ES-I3 (cell line): ENCODE measurements around the gene DTNBP1.

Experiments
- H3K36me3 ChIP-seq: 2 replicates; pipeline ENCODE4 v1.6.1; 2013; ENCODE audit warnings: mild to moderate bottlenecking, low read length, control low read depth, moderate library complexity; ENCODE audit not compliant: insufficient read depth
- H3K4me1 ChIP-seq: 2 replicates; pipeline ENCODE4 v1.6.1; 2013; ENCODE audit warnings: mild to moderate bottlenecking, control low read depth, low read length; ENCODE audit not compliant: insufficient read depth
- H3K9ac ChIP-seq: 2 replicates; pipeline ENCODE4 v1.6.1; 2013; ENCODE audit warnings: low read depth, mild to moderate bottlenecking, low read length, moderate library complexity
- H3K9me3 ChIP-seq: 2 replicates; pipeline ENCODE4 v1.6.1; 2013; ENCODE audit warnings: mild to moderate bottlenecking, low read length, moderate library complexity; ENCODE audit not compliant: control insufficient read depth, insufficient read depth

The DTNBP1 gene

DNA sequence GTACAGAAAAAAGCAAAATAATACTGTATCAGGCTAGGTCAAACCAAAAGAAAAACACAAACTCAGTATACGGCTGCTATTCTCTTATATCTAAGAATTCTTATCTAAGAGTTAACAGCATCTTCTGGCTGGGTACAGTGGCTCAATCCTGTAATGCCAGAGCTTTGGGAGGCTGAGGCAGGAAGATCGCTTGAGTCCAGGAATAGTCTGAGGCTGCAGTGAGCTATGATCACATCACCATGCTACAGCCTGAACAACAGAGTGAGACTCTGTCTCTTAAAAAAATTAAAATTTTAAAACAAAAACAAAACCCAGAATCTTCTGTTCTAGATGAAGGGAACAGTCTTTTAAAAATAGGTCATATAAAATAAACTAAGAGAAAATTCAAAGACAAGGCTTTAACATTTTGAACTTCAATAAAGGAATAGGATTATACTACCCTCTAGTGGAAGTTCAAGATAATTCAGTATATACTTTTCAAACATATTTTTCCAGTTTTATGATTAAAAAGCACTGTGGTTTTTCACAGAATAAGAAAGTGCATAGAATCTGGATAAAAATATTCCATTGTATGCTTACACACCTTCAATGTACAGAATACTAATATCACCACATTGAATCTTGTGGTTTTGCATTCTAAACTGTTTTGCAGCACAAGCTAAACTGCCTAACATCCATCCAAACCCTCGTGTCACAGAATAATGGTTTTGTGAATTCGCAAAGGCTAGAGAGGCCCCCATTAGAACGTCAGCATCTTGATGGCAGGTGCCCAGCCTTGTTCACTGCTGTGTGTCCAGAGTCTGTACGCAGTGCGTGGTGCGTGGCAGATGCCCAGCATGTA lies 39.3 kb downstream of the DTNBP1 start:
- H3K9ac ChIP-seq, result no peak overlapping the region
- no peaks in the 10 kb centered on the region for H3K9me3 ChIP-seq
- peaks cover 12% of the 10 kb centered on the region for H3K4me1 ChIP-seq
- H3K36me3 ChIP-seq, result no peaks in the 10 kb centered on the region

DNA sequence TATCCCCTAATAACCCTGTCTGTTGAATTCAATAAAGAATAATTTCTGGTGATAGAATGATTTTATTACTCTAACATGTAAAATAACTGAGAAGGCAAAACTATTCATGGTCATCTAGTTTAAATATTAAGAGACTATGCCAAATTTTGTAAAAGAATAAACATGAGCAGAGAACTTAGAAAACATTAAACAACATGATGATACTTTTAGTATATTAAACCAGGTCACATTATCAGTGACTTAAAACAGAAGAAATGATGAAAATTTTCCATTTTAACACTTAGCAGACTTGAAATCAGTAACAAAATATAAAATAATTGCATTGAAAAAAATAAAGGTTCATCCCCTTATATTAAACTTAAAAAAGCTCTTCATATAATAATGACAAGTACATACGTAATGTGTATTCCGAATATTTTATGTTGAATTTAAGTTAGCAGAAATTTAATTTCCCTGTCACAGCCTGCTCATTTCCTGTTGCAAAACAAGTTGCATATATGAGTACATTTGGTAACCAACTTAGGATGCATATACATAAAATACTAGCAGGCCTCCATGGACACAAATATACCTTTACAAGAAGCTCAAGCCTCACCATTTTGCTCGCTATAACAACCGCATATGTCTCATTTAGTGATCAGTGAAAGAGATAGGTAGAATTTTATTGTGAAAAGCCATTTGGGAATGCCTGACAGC lies 40.6 kb downstream of the DTNBP1 start:
- Histone ChIP-seq H3K9me3 (no peaks in the 10 kb centered on the region), H3K36me3 (no peaks in the 10 kb centered on the region), H3K4me1 (peaks cover 12% of the 10 kb centered on the region), H3K9ac (no peak overlapping the region)

DNA sequence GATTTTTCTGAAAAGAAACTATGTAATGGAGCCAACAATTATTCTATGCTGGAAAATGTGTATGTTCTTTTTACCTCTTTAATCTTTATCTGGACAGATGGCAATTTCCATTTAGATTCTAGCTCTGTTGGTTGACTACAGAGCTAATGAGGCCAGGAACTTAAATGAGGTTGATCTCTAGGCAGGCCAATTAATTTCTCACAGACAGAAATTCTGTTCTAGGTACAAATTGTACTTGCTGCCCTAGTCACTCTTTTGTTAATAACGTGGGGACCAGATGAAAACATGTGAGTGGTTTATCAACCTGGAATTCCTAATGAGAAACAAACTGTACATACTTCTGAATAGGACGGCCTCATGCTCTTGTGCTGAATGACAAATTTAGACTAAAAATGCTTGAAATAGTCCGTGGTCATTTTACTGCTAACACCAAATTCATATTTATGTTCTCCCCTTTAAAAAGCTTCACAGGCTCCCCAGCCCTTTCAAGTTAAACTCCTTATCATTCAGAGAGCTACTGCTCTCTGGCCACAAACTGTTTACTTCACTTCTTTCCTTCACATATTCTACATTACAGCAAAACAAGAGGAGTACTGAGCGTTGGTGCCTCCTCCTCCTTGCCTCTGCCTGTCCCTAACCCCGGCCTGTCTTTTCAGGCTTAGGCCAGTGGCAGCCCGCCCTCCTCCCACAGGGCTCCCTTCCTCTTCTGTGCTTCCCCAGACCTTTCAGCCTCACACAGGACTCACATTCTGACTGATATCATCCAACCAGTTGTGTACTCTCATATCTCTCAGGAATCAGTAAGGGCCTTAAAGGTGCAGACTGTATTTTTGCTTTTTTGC lies 41.4 kb downstream of the DTNBP1 start:
- peaks cover 15% of the 10 kb centered on the region for H3K4me1 ChIP-seq
- H3K9ac ChIP-seq, result no peak overlapping the region
- no peaks in the 10 kb centered on the region for H3K9me3 ChIP-seq
- no peaks in the 10 kb centered on the region for H3K36me3 ChIP-seq

DNA sequence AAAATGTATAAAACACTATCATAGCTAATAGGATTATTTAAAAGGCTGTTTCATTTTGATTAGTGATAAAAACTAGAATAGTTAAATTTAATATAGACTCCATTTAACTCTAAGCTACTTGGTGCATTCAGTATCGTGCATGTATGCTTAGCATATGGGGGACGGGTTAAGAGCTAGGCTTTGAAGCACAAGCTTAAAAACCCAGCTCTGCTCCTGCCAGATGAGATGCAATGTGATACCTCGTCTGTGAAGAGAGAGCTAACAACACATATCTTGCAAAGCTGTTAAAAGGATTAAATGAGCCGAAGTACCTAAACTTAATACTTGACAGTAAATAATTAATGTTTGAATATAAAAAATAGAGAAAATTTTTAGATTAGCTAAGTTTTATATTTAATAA lies 42.2 kb downstream of the DTNBP1 start:
- Histone ChIP-seq H3K4me1 (peaks cover 22% of the 10 kb centered on the region), H3K9ac (no peak overlapping the region), H3K9me3 (no peaks in the 10 kb centered on the region), H3K36me3 (no peaks in the 10 kb centered on the region)

DNA sequence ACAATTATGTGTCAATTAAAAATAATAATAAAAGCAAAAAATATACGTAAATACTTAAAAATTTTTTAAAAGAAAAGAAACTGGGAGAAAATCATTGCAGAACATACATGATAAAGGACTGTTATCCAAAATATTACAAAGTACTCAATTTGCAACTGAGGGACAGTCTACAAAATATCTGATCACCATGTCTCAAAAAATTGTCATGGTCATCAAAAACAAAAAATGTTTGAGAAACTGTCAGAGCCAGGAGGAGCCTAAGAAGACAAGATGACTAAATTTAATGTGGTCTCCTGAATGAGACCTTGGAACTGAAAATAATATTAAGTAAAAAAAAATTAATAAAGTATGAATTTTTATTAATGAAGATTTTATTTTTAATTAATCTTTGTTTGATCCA lies 43.5 kb downstream of the DTNBP1 start:
- Histone ChIP-seq H3K4me1 (peaks cover 22% of the 10 kb centered on the region), H3K9me3 (no peaks in the 10 kb centered on the region), H3K36me3 (no peaks in the 10 kb centered on the region)

DNA sequence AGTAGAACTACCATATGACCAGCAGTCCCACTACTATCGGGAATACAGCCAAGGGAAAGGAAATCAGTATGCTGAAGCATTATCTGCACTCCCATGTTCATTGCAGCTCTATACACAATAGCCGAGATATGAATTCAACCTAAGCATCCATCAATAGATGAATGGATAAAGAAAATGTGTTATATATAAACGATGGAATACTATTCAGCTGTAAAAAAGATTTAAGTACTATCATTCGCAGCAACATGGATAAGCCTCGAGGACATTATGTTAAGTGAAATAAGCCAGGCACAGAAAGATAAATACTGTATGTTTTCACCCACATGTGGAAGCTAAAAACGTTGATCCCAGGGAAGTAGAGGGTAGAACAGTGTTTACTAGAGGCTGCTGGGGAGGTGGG lies 44.1 kb downstream of the DTNBP1 start:
- H3K36me3 ChIP-seq, result no peaks in the 10 kb centered on the region
- H3K9me3 ChIP-seq, result no peaks in the 10 kb centered on the region
- no peak overlapping the region for H3K9ac ChIP-seq
- peaks cover 22% of the 10 kb centered on the region for H3K4me1 ChIP-seq

More for the DNA sequence above, 43.5 kb downstream of the DTNBP1 start:
- H3K9ac ChIP-seq, result no peak overlapping the region

DNA sequence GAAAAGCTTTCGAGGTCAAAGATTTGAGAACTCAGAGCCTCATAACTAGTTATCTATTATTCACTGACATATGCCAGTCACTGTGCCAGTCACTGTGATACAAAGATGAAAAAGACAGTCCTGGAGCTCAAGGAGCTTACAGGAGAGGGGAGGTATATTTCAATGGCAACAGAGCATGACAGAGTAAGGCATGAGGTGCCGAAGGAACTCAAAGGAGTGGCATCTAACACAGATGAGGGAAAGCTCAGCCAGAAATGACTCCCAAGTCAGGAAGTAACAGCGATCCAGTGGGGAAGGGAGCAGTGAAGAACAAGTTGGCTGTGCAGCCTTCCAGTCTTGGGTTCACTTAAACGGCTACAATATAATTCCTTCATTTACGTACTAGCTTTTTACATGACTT lies 46.6 kb downstream of the DTNBP1 start:
- H3K9me3 ChIP-seq, result no peaks in the 10 kb centered on the region
- H3K4me1 ChIP-seq, result peaks cover 14% of the 10 kb centered on the region
- no peaks in the 10 kb centered on the region for H3K36me3 ChIP-seq
- peak overlapping the region; percentile 6; the same call in 1 of the 2 replicates for H3K9ac ChIP-seq

DNA sequence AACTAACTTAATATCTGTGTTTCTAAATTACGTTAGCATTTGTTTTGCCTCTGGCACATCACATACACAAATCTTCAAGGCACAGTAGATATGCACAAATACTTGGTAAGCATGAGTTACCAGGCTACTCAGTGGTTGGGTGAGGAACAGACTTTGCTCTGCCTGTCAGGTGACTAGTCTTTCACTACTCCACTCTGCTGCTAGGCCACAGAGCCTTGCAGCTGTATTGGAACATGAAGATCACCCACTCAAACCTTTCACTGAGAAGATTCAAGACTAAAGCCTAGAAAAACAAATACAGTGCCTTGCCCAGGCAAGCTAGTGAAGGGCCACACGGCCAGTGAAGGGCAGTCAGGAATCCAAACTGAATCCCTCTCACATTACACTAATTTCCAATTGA lies 47.0 kb downstream of the DTNBP1 start:
- peak overlapping the region; percentile 6; the same call in 1 of the 2 replicates for H3K9ac ChIP-seq
- H3K4me1 ChIP-seq, result peaks cover 10% of the 10 kb centered on the region
- H3K9me3 ChIP-seq, result no peaks in the 10 kb centered on the region
- H3K36me3 ChIP-seq, result no peaks in the 10 kb centered on the region

DNA sequence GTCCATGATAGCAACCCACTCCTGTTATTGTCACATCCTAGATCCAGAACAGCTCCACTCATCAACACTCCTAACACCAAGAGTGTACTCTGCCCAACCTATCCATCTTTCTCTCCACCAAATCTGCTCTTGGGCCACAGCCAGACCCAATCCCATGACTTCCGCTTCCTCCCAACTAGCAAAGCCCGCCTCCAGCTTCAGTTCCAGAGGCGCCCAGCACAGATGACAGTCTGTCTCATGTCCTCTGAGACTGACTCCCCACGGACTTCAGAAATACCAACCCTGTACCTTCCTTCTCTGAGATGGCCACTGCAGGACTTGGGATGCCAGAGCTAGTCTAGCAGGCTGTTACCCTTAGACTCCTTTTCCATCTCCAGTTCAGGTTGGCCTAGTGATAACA lies 48.6 kb downstream of the DTNBP1 start:
- no peaks in the 10 kb centered on the region for H3K36me3 ChIP-seq
- peaks cover 10% of the 10 kb centered on the region for H3K4me1 ChIP-seq
- no peaks in the 10 kb centered on the region for H3K9me3 ChIP-seq
- no peak overlapping the region for H3K9ac ChIP-seq

DNA sequence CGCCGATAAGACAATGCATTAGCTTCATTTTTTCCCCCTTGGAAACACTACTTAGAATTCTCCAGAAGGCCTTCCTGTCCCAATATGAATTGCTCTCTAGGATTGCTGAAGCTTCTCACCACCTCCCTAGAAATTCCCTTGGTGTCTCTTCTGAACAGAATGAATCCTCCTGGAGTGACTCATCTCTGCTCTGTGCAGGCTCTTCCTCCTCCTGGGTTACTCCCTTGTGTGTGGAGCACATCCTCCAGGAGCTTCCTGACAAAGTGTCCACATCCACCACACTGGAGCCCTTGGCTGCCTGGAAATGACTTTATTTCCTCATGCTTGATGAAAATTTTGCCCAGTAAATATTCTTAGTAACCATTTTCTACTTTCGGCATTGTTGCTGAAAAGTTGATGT lies 54.4 kb downstream of the DTNBP1 start:
- H3K9me3 ChIP-seq, result no peaks in the 10 kb centered on the region
- no peaks in the 10 kb centered on the region for H3K36me3 ChIP-seq
- no peak overlapping the region for H3K9ac ChIP-seq
- H3K4me1 ChIP-seq, result peaks cover 5% of the 10 kb centered on the region

DNA sequence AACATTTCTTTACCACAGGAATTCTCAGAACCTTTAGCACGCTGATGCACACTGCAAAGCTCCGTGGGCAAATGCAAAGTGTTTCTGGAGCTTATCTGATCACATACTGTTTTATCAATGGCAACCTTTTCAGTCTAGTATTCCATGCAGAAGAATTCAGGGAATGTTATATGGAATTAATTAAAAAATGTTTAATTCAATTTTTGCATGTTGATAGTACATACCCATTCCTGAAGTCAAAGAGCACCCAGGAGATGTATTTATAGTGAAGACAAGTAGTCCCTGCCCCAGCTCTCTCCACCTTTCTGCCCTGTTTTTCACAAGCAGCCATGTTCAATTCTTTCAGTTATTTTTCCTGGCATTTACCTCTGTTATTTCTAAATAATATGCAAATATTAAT lies 55.2 kb downstream of the DTNBP1 start:
- Histone ChIP-seq H3K36me3 (no peaks in the 10 kb centered on the region), H3K9me3 (no peaks in the 10 kb centered on the region), H3K9ac (no peak overlapping the region), H3K4me1 (peaks cover 5% of the 10 kb centered on the region)

DNA sequence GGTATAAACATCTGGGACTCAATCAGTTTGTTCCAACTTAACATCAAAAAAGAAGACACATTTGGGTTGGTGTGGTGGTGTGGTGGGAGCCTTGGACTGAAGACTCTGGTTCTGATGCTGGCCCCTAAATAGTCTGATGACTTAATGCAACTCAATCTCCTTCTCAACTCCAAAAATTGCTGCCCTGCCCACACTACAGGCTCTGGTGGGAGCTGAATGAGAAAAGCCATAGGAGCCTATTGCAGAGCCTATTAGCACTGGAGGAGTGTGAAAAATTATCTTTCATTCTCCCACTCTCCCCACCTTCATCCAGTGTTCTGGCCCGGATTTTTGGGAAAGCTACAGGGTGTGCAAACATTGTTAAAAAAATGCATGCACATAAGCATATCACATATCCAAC lies 56.5 kb downstream of the DTNBP1 start:
- Histone ChIP-seq H3K9me3 (no peaks in the 10 kb centered on the region), H3K36me3 (no peaks in the 10 kb centered on the region), H3K9ac (no peak overlapping the region), H3K4me1 (peaks cover 5% of the 10 kb centered on the region)

DNA sequence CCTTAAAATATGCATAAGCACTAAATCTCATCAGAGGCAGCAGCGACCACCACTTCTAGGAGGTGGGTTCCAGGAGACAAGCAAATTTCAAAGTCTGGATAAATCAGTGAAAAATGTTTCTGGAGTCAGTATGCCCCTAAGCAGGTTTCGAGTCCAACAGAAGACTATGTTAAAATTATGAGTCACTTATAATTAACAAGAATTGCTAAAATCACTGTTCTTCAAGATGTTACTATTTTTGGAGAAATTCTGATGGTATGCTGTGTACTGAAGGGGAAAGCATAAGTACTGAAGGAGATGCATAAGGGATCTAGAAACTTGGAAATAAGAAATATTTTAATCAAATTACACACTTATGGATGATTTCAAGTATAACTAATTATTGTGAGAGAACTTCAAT lies 58.0 kb downstream of the DTNBP1 start:
- H3K4me1 ChIP-seq, result peaks cover 5% of the 10 kb centered on the region
- H3K9ac ChIP-seq, result no peak overlapping the region
- H3K36me3 ChIP-seq, result no peaks in the 10 kb centered on the region
- H3K9me3 ChIP-seq, result no peaks in the 10 kb centered on the region

DNA sequence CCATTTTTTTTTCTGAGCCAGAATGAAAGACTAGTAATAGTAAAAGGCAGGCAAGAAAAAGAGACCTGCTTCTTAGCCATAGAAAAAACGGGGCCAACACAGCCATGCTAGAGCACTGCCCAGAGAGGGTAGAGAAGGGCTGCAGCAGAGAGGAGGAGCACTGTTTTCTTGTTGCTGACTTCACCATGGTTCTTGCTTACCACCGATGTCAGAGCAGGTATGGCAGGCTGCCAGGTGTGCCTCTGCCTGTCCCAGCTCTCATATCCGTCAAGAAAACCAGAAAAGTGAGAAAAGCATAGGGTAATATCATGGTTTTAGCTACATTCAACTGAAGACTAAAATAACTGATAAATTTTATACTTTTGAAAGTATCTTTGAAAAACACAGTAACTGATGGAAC lies 60.7 kb downstream of the DTNBP1 start:
- no peaks in the 10 kb centered on the region for H3K9me3 ChIP-seq
- H3K9ac ChIP-seq, result no peak overlapping the region
- H3K36me3 ChIP-seq, result no peaks in the 10 kb centered on the region
- no peaks in the 10 kb centered on the region; the same call in 1 of the 2 replicates for H3K4me1 ChIP-seq
